ENCODE results near the gene SHISAL1. TPM values are rescaled to one million over a fixed set of nuclear protein-coding genes. Genes with fewer than 3 reads are reported as not detected.

SHISAL1 gene
- total RNA-seq, 4 donors from 2014 or later: 0.17 to 0.89 (median 0.22) TPM

GRCh38 chr22:44317886-44318637 is 5.3 kb upstream of the SHISAL1 start:
- H3K27me3 ChIP-seq: peaks cover 5% of the 10 kb centered on the region
- no peaks in the 10 kb centered on the region for H3K36me3 ChIP-seq
- no peak for DNase-seq (ENCODE audit: low spot score in 2 of 2)
- H3K27ac ChIP-seq: no peak overlapping the region
- no peak for TF ChIP-seq POLR2A (IDR thresholded peaks at IDR 0.05)
- no peak for TF ChIP-seq CTCF (IDR thresholded peaks at IDR 0.05)
- no peak for TF ChIP-seq POLR2AphosphoS5 (IDR thresholded peaks at IDR 0.05)
- no peak for TF ChIP-seq EP300 (IDR thresholded peaks at IDR 0.05)
- H3K4me1 ChIP-seq: peaks cover 10% of the 10 kb centered on the region
- no peak overlapping the region for H3K4me3 ChIP-seq
- H3K9me3 ChIP-seq: no peaks in the 10 kb centered on the region
- 84% methylated on average over 17 of the region's 17 CpGs for WGBS

- Histone ChIP-seq H3K27me3 (peaks cover 4% of the 10 kb centered on the region), H3K36me3 (no peaks in the 10 kb centered on the region), H3K9me3 (no peaks in the 10 kb centered on the region), H3K27ac (no peak overlapping the region), H3K4me3 (no peak overlapping the region), H3K4me1 (peaks cover 16% of the 10 kb centered on the region)
- DNase-seq (ENCODE audit: low spot score in 2 of 2): no peak
- TF ChIP-seq POLR2A (IDR thresholded peaks at IDR 0.05) (no peak), POLR2AphosphoS5 (IDR thresholded peaks at IDR 0.05) (no peak), EP300 (IDR thresholded peaks at IDR 0.05) (no peak), CTCF (IDR thresholded peaks at IDR 0.05) (no peak)
- 45% methylated on average over 16 of the region's 18 CpGs for WGBS
Observed at GRCh38 chr22:44317123-44317444, 4.3 kb upstream of the SHISAL1 start.

- H3K27ac ChIP-seq: no peak overlapping the region
- WGBS: 63% methylated on average over 10 of the region's 13 CpGs
- peaks cover 4% of the 10 kb centered on the region for H3K27me3 ChIP-seq
- H3K36me3 ChIP-seq: no peaks in the 10 kb centered on the region
- TF ChIP-seq POLR2A (IDR thresholded peaks at IDR 0.05) (no peak), EP300 (IDR thresholded peaks at IDR 0.05) (no peak), POLR2AphosphoS5 (IDR thresholded peaks at IDR 0.05) (no peak), CTCF (IDR thresholded peaks at IDR 0.05) (no peak)
- no peaks in the 10 kb centered on the region for H3K9me3 ChIP-seq
- H3K4me3 ChIP-seq: no peak overlapping the region
- peaks cover 19% of the 10 kb centered on the region for H3K4me1 ChIP-seq
- no peak for DNase-seq (ENCODE audit: low spot score in 2 of 2)
Observed at GRCh38 chr22:44316393-44317122, 3.8 kb upstream of the SHISAL1 start.

GRCh38 chr22:44314425-44315067 is 1.8 kb upstream of the SHISAL1 start:
- no peak for DNase-seq (ENCODE audit: low spot score in 2 of 2)

More at GRCh38 chr22:44314425-44315067, 1.8 kb upstream of the SHISAL1 start:
- TF ChIP-seq POLR2AphosphoS5 (IDR thresholded peaks at IDR 0.05): no peak
- TF ChIP-seq EP300 (IDR thresholded peaks at IDR 0.05): no peak
- no peak for TF ChIP-seq CTCF (IDR thresholded peaks at IDR 0.05)
- TF ChIP-seq POLR2A (IDR thresholded peaks at IDR 0.05): no peak
- Histone ChIP-seq H3K9me3 (no peaks in the 10 kb centered on the region), H3K36me3 (no peaks in the 10 kb centered on the region), H3K27ac (no peak overlapping the region), H3K27me3 (peaks cover 4% of the 10 kb centered on the region), H3K4me3 (no peak overlapping the region), H3K4me1 (peaks cover 31% of the 10 kb centered on the region)
- 82% methylated on average over 15 of the region's 17 CpGs for WGBS
